Tibial nerve (tissue), 4 donors: ENCODE data around the gene SCAMP4. TPM values are rescaled to one million over a fixed set of nuclear protein-coding genes. Genes with fewer than 3 reads are reported as not detected.

Experiments used
- DNase-seq, 2 donors: peaks; one replicate each; pipeline ENCODE4 v3.0.0-alpha.2; 2019; ENCODE audit warnings: low spot score in 2 of 2
- H3K27ac ChIP-seq, 4 donors: fragments of 200-600 bp; sonication (generic) in 3 of 4; one replicate each; pipeline ENCODE4 v1.5.1; 2017 to 2019; ENCODE audit warnings: mild to moderate bottlenecking in 1 of 4
- H3K27me3 ChIP-seq, 2 donors: fragments of 200-600 bp; sonication (generic) in 1 of 2; one replicate each; pipeline versions ENCODE4 v1.5.1 to v1.6.0; 2017 to 2019
- H3K36me3 ChIP-seq, 3 donors: fragments of 200-600 bp; sonication (generic); one replicate each; pipeline ENCODE4 v1.5.1; 2018 to 2019
- H3K4me1 ChIP-seq, 4 donors: fragments of 200-600 bp; sonication (generic) in 3 of 4; one replicate each; pipeline ENCODE4 v1.5.1; 2017 to 2019
- H3K4me3 ChIP-seq, 4 donors: fragments of 200-600 bp; sonication (generic) in 3 of 4; one replicate each; pipeline ENCODE4 v1.5.1; 2017 to 2019; ENCODE audit warnings: mild to moderate bottlenecking in 1 of 4, moderate library complexity in 1 of 4
- H3K9me3 ChIP-seq, 4 donors: fragments of 200-600 bp; sonication (generic) in 3 of 4; one replicate each; pipeline ENCODE4 v1.5.1; 2017 to 2019
- CTCF ChIP-seq, 5 experiments: fragments of 200-600 bp in 3 of 5; fragments of 450-650 bp in 2 of 5; sonication (generic) in 3 of 5; IDR thresholded peaks; one replicate each; pipeline ENCODE4 v1.5.1; 2016 to 2019; ENCODE audit warnings: antibody characterized with exemption in 5 of 5, mild to moderate bottlenecking in 3 of 5, moderate library complexity in 2 of 5
- EP300 ChIP-seq, 2 donors: sonication (generic); formaldehyde crosslinking; IDR thresholded peaks; one replicate each; pipeline ENCODE4 v1.6.1; 2017; ENCODE audit warnings: antibody characterized with exemption in 2 of 2, mild to moderate bottlenecking in 1 of 2
- POLR2A ChIP-seq, 2 donors: fragments of 450-650 bp; IDR thresholded peaks; one replicate each; pipeline ENCODE4 v1.6.1; 2017; ENCODE audit warnings: antibody characterized with exemption in 2 of 2, mild to moderate bottlenecking in 2 of 2, moderate library complexity in 2 of 2
- WGBS, 2 donors: methylation state at CpG; one replicate each; pipeline ENCODE4 v1.1.5; 2018; 5-methylcytosine and 5-hydroxymethylcytosine counted together
- total RNA-seq, 4 donors: library from RNA; depleted of rRNA; stranded (reverse); fragments of >200 nt; gene quantifications; one replicate each; pipeline ENCODE4 v1.1.0, GENCODE V29; 2016

The SCAMP4 gene
- total RNA-seq, 4 donors from 2014 or later, result 34.7 to 65.7 (median 56.2) TPM

- WGBS, 2 donors, result 91 to 92% methylated on average over 9 of the region's 9 CpGs
- no peak for DNase-seq
- no peak overlapping the region for H3K27ac ChIP-seq
- H3K36me3 ChIP-seq, result peaks cover 0 to 24% (median 0%) of the 10 kb centered on the region in 3 donors
- no peaks in the 10 kb centered on the region for H3K9me3 ChIP-seq
- H3K4me1 ChIP-seq, result peaks cover 0 to 31% (median 9%) of the 10 kb centered on the region in 4 donors
- no peak overlapping the region for H3K4me3 ChIP-seq
- no peaks in the 10 kb centered on the region for H3K27me3 ChIP-seq
- no peak for TF ChIP-seq CTCF (IDR thresholded peaks at IDR 0.05)
- TF ChIP-seq POLR2A (IDR thresholded peaks at IDR 0.05), result no peak
- no peak for TF ChIP-seq EP300 (IDR thresholded peaks at IDR 0.05)
Observed at GRCh38 chr19:1867349-1867724, 37.9 kb upstream of the SCAMP4 start.

GRCh38 chr19:1868971-1869370 lies 36.2 kb upstream of the SCAMP4 start:
- no peaks in the 10 kb centered on the region for H3K27me3 ChIP-seq
- no peak overlapping the region for H3K4me3 ChIP-seq
- no peak overlapping the region for H3K27ac ChIP-seq
- no peak for TF ChIP-seq CTCF (IDR thresholded peaks at IDR 0.05)
- no peak for TF ChIP-seq EP300 (IDR thresholded peaks at IDR 0.05)
- no peak for TF ChIP-seq POLR2A (IDR thresholded peaks at IDR 0.05)
- no peak for DNase-seq
- H3K36me3 ChIP-seq, result peaks cover 0 to 30% (median 0%) of the 10 kb centered on the region in 3 donors
- H3K4me1 ChIP-seq, result peaks cover 5 to 45% (median 19%) of the 10 kb centered on the region in 4 donors
- H3K9me3 ChIP-seq, result no peaks in the 10 kb centered on the region
- WGBS, 2 donors, result 87 to 88% methylated on average over 7 of the region's 7 CpGs

- WGBS, 2 donors, result 85 to 86% methylated on average over 9 to 15 of the region's 15 CpGs
- TF ChIP-seq CTCF (IDR thresholded peaks at IDR 0.05) (no peak), EP300 (IDR thresholded peaks at IDR 0.05) (no peak), POLR2A (IDR thresholded peaks at IDR 0.05) (no peak)
- no peak for DNase-seq
- H3K27me3 ChIP-seq, result no peaks in the 10 kb centered on the region
- no peak overlapping the region for H3K27ac ChIP-seq
- no peaks in the 10 kb centered on the region for H3K9me3 ChIP-seq
- no peak overlapping the region for H3K4me3 ChIP-seq
- peaks cover 0 to 30% (median 0%) of the 10 kb centered on the region in 3 donors for H3K36me3 ChIP-seq
- peaks cover 5 to 47% (median 19%) of the 10 kb centered on the region in 4 donors for H3K4me1 ChIP-seq
Observed at GRCh38 chr19:1871140-1871597, 34.0 kb upstream of the SCAMP4 start.

GRCh38 chr19:1871630-1872029 lies 33.6 kb upstream of the SCAMP4 start:
- H3K4me1 ChIP-seq, result peaks cover 5 to 51% (median 23%) of the 10 kb centered on the region in 4 donors
- WGBS, 2 donors, result 86 to 92% methylated on average over 6 to 7 of the region's 13 CpGs

More at GRCh38 chr19:1871630-1872029, 33.6 kb upstream of the SCAMP4 start:
- Histone ChIP-seq H3K4me3 (no peak overlapping the region), H3K27me3 (no peaks in the 10 kb centered on the region), H3K9me3 (no peaks in the 10 kb centered on the region), H3K27ac (no peak overlapping the region), H3K36me3 (peaks cover 0 to 30% (median 0%) of the 10 kb centered on the region in 3 donors)
- TF ChIP-seq POLR2A (IDR thresholded peaks at IDR 0.05) (no peak), EP300 (IDR thresholded peaks at IDR 0.05) (no peak), CTCF (IDR thresholded peaks at IDR 0.05) (no peak)
- no peak for DNase-seq
